ENCODE measurements around the gene PHACTR1.

Gene PHACTR1

GRCh38 chr6:12913201-12913600, 196.6 kb downstream of the PHACTR1 start:
- no peak overlapping the region for H3K27ac ChIP-seq
- no peaks in the 10 kb centered on the region for H3K9me3 ChIP-seq (ENCODE audit: control insufficient read depth, low read length)
- H3K36me3 ChIP-seq (ENCODE audit: control insufficient read depth, insufficient read depth, low read length) = no peaks in the 10 kb centered on the region
- H3K4me2 ChIP-seq (ENCODE audit: low read length) = no peak overlapping the region
- no peak overlapping the region for H3K9ac ChIP-seq
- H3K4me3 ChIP-seq (ENCODE audit: low read depth, low read length) = no peak overlapping the region
- no peaks in the 10 kb centered on the region for H3K79me2 ChIP-seq
- no peak overlapping the region for H2AFZ ChIP-seq
- no peaks in the 10 kb centered on the region for H3K27me3 ChIP-seq (ENCODE audit: control insufficient read depth, insufficient read depth, low read length)
- no peaks in the 10 kb centered on the region for H3K4me1 ChIP-seq
- TF ChIP-seq CTCF (IDR thresholded peaks at IDR 0.05) = no peak

DNA sequence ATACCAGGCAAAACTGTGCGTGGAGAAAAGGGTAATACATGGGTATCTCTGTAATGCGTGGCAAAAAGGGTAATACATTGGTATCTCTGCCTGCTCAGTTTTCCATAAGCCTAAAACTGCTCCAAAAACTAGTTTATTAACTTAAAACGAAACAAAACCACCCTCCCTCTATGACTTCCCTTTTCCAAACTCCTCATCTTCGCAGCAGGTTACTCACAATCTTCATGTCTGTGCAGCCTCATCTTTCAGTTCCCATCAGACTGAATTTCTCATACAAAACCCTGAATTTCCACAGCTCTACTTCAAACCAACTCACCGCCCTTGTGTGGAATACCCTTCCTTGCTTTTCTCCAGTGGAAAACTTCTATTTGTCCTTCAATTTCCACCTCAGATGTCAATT, 199.4 kb downstream of the PHACTR1 start:
- no peak for TF ChIP-seq CTCF (IDR thresholded peaks at IDR 0.05)
- Histone ChIP-seq H3K36me3 (ENCODE audit: control insufficient read depth, insufficient read depth, low read length) (no peaks in the 10 kb centered on the region), H3K9ac (no peak overlapping the region), H2AFZ (no peak overlapping the region), H3K27me3 (ENCODE audit: control insufficient read depth, insufficient read depth, low read length) (no peaks in the 10 kb centered on the region), H3K4me2 (ENCODE audit: low read length) (no peak overlapping the region), H3K9me3 (ENCODE audit: control insufficient read depth, low read length) (no peaks in the 10 kb centered on the region), H3K27ac (no peak overlapping the region), H3K79me2 (no peaks in the 10 kb centered on the region), H3K4me3 (ENCODE audit: low read depth, low read length) (no peak overlapping the region), H3K4me1 (no peaks in the 10 kb centered on the region)

GRCh38 chr6:12916420-12917136, 200.0 kb downstream of the PHACTR1 start:
- no peak overlapping the region for H3K4me3 ChIP-seq (ENCODE audit: low read depth, low read length)
- H2AFZ ChIP-seq = no peak overlapping the region
- H3K36me3 ChIP-seq (ENCODE audit: control insufficient read depth, insufficient read depth, low read length) = no peaks in the 10 kb centered on the region
- H3K27ac ChIP-seq = no peak overlapping the region
- TF ChIP-seq CTCF (IDR thresholded peaks at IDR 0.05) = no peak
- H3K27me3 ChIP-seq (ENCODE audit: control insufficient read depth, insufficient read depth, low read length) = no peaks in the 10 kb centered on the region
- no peak overlapping the region for H3K4me2 ChIP-seq (ENCODE audit: low read length)
- H3K4me1 ChIP-seq = no peaks in the 10 kb centered on the region
- H3K9me3 ChIP-seq (ENCODE audit: control insufficient read depth, low read length) = no peaks in the 10 kb centered on the region
- no peak overlapping the region for H3K9ac ChIP-seq
- H3K79me2 ChIP-seq = no peaks in the 10 kb centered on the region

GRCh38 chr6:12921467-12921866, 204.9 kb downstream of the PHACTR1 start:
- Histone ChIP-seq H3K9ac (no peak overlapping the region), H3K27ac (no peak overlapping the region), H3K4me3 (ENCODE audit: low read depth, low read length) (no peak overlapping the region), H2AFZ (no peak overlapping the region), H3K9me3 (ENCODE audit: control insufficient read depth, low read length) (no peaks in the 10 kb centered on the region), H3K36me3 (ENCODE audit: control insufficient read depth, insufficient read depth, low read length) (no peaks in the 10 kb centered on the region), H3K4me1 (no peaks in the 10 kb centered on the region), H3K79me2 (no peaks in the 10 kb centered on the region), H3K27me3 (ENCODE audit: control insufficient read depth, insufficient read depth, low read length) (no peaks in the 10 kb centered on the region), H3K4me2 (ENCODE audit: low read length) (no peak overlapping the region)
- TF ChIP-seq CTCF (IDR thresholded peaks at IDR 0.05) = no peak

- Histone ChIP-seq H2AFZ (no peak overlapping the region), H3K9ac (no peak overlapping the region), H3K27me3 (ENCODE audit: control insufficient read depth, insufficient read depth, low read length) (no peaks in the 10 kb centered on the region), H3K36me3 (ENCODE audit: control insufficient read depth, insufficient read depth, low read length) (no peaks in the 10 kb centered on the region), H3K4me1 (no peaks in the 10 kb centered on the region), H3K4me2 (ENCODE audit: low read length) (no peak overlapping the region), H3K27ac (no peak overlapping the region), H3K9me3 (ENCODE audit: control insufficient read depth, low read length) (no peaks in the 10 kb centered on the region), H3K79me2 (no peaks in the 10 kb centered on the region), H3K4me3 (ENCODE audit: low read depth, low read length) (no peak overlapping the region)
- TF ChIP-seq CTCF (IDR thresholded peaks at IDR 0.05) = no peak
These were observed 207.2 kb downstream of the PHACTR1 start for GRCh38 chr6:12923644-12924235.
